Heart left ventricle (tissue), 16 donors: ENCODE results near the gene CYTH1. TPM values are rescaled to one million over a fixed set of nuclear protein-coding genes. Genes with fewer than 3 reads are reported as not detected.

Experiments used
- ATAC-seq, 4 donors: fragments of 200-7000 bp; cut with Tn5 transposase; one replicate each; pipeline ENCODE4 v1.9.1; 2020 to 2022; ENCODE audit warnings: moderate library complexity in 4 of 4, mild to moderate bottlenecking in 3 of 4, moderate number of reproducible peaks in 1 of 4
- DNase-seq, 5 donors: peaks; one replicate each; pipeline ENCODE4 v3.0.0-alpha.2; 2020
- H3K27ac ChIP-seq, 12 donors: fragments of 200-600 bp; sonication (generic) in 4 of 12; one replicate each; pipeline versions ENCODE4 v1.5.0 to v1.8.0; 2016 to 2022; ENCODE audit warnings: mild to moderate bottlenecking in 2 of 12
- H3K27me3 ChIP-seq, 9 donors: fragments of 200-600 bp; sonication (generic) in 2 of 9; one replicate each; pipeline versions ENCODE4 v1.5.1 to v1.8.0; 2016 to 2022; ENCODE audit warnings: mild to moderate bottlenecking in 3 of 9
- H3K36me3 ChIP-seq, 9 donors: fragments of 200-600 bp; sonication (generic) in 2 of 9; one replicate each; pipeline versions ENCODE4 v1.5.0 to v1.8.0; 2018 to 2022; ENCODE audit warnings: mild to moderate bottlenecking in 2 of 9
- H3K4me1 ChIP-seq, 12 donors: fragments of 200-600 bp; sonication (generic) in 4 of 12; one replicate each; pipeline versions ENCODE4 v1.5.0 to v1.8.0; 2016 to 2022; ENCODE audit warnings: mild to moderate bottlenecking in 3 of 12
- H3K4me3 ChIP-seq, 12 donors: fragments of 200-600 bp; sonication (generic) in 4 of 12; one replicate each; pipeline versions ENCODE4 v1.5.0 to v1.8.0; 2017 to 2022; ENCODE audit warnings: mild to moderate bottlenecking in 9 of 12, moderate library complexity in 4 of 12
- H3K9me3 ChIP-seq, 12 donors: fragments of 200-600 bp; sonication (generic) in 4 of 12; one replicate each; pipeline versions ENCODE4 v1.5.0 to v1.8.0; 2016 to 2022; ENCODE audit warnings: mild to moderate bottlenecking in 1 of 12
- CTCF ChIP-seq, 12 donors: fragments of 200-600 bp; sonication (generic) in 4 of 12; IDR thresholded peaks; one replicate each; pipeline versions ENCODE4 v1.5.0 to v1.8.0; 2018 to 2022; ENCODE audit warnings: antibody characterized with exemption in 12 of 12, mild to moderate bottlenecking in 5 of 12
- POLR2A ChIP-seq, 2 donors: fragments of 450-650 bp; IDR thresholded peaks; one replicate each; pipeline ENCODE4 v1.6.1; 2017; ENCODE audit warnings: antibody characterized with exemption in 2 of 2, mild to moderate bottlenecking in 2 of 2, moderate library complexity in 2 of 2
- WGBS, 4 donors: extraction: QIAGEN DNeasy Blood & Tissue Kit in 2 of 4; methylation state at CpG; one replicate each; pipeline versions ENCODE4 v1.1.5 to v1.1.7; 2013 to 2018; 5-methylcytosine and 5-hydroxymethylcytosine counted together
- intact Hi-C, 10 donors: fragments of 100-400 bp; cut with DNase I; formaldehyde crosslinking; loops; one replicate each; pipeline versions ENCODE4 v1.11.1 to v1.14.2; 2022
- polyA plus RNA-seq, 2 donors: library from polyadenylated mRNA; stranded (reverse); fragments of 200-250 nt; gene quantifications; one replicate each; pipeline ENCODE4 v1.2.3, GENCODE V29; 2013
- total RNA-seq, 9 donors: library from RNA; depleted of rRNA in 2 of 9; stranded (reverse); fragments of >200 nt in 2 of 9; fragmentation: NEBNext Ultra II Directional in 3 of 9; extraction: Animal tissue kit (Norgen Biotek cat#: 25700) in 3 of 9; gene quantifications; one replicate each; pipeline versions ENCODE4 v1.1.0 to v1.2.4, GENCODE V29; 2016 to 2023
- donor health status: ischemic (EF 13 %, LVEDD 7.1; RV severe dilation, severe dysfunction).
- donor health status: healthy with polysubstance abuse.
- donor health status: DM: no; HTN: yes; CAD: no.
- donor health status: DM: no; HTN: no; CAD: no.
- donor health status: ischemic (EF 25% LVEDD 6.9; RV normal size, moderate dysfunction).
- donor health status: ischemic (EF 25% LVEDD 5.7; RV mildly dilated, moderate dysfunction).
- donor health status: healthy.
- donor health status: DM: yes; HTN: yes; CAD: no.
- donor health status: ischemic (EF 35%, LVEDD 5.7; RV mildly dilated, moderate dysfunction).
- donor health status: nonischemic (EF 11% LVEDD 7.7; RV severe dilation, severe dysfunction).
- donor health status: DM: yes; HTN: yes; CAD: no.
- donor health status: PGD.
- donor health status: ischemic (EF 29% LVEDD 5.4; RV normal size, mild dysfunction).
- donor health status: nonischemic (EF 23%, LVEDD 6.1; RV moderate dilation, normal function).

Gene CYTH1
- total and polyA plus RNA-seq, 11 donors = 20.0 to 59.1 (median 30.9) TPM

- DNase-seq = peak in 1 of 5 donors; percentile 27
- Histone ChIP-seq H3K36me3 (no peaks in the 10 kb centered on the region), H3K4me3 (no peak overlapping the region), H3K27me3 (peaks cover 0 to under 1% (median 0%) of the 10 kb centered on the region in 9 donors), H3K9me3 (no peaks in the 10 kb centered on the region), H3K4me1 (peaks cover 0 to 41% (median 1%) of the 10 kb centered on the region in 12 donors), H3K27ac (no peak overlapping the region)
- no peak for TF ChIP-seq POLR2A (IDR thresholded peaks at IDR 0.05)
- no peak for TF ChIP-seq CTCF (IDR thresholded peaks at IDR 0.05)
- WGBS, 4 donors = 67 to 84% (median 75%) methylated on average over 4 of the region's 4 CpGs
- ATAC-seq = no peak
- intact Hi-C loops = loop anchor here in 2 of 10 donors (2.0 to 10.0 kb wide), 2 partner anchors 20 to 46 kb away; no protein-coding TSS in a partner anchor
Observed at GRCh38 chr17:78640700-78641099, 141.4 kb downstream of the CYTH1 start.

- DNase-seq = no peak
- no peak for TF ChIP-seq POLR2A (IDR thresholded peaks at IDR 0.05)
- H3K4me1 ChIP-seq = peaks cover 0 to 23% (median 0%) of the 10 kb centered on the region in 12 donors
- WGBS, 4 donors = 91 to 93% (median 92%) methylated on average over 16 of the region's 16 CpGs
- no peaks in the 10 kb centered on the region for H3K9me3 ChIP-seq
- peak overlapping the region in 1 of 12 donors; percentile 40 for H3K27ac ChIP-seq
- no peaks in the 10 kb centered on the region for H3K27me3 ChIP-seq
- ATAC-seq = no peak
- intact Hi-C loops = no loop called here
- no peak overlapping the region for H3K4me3 ChIP-seq
- H3K36me3 ChIP-seq = no peaks in the 10 kb centered on the region
Observed at GRCh38 chr17:78637643-78638420, 144.2 kb downstream of the CYTH1 start.

- H3K4me3 ChIP-seq = no peak overlapping the region
- ATAC-seq = no peak
- peaks cover 0 to 23% (median 0%) of the 10 kb centered on the region in 12 donors for H3K4me1 ChIP-seq
- H3K9me3 ChIP-seq = no peaks in the 10 kb centered on the region
- no peak for TF ChIP-seq POLR2A (IDR thresholded peaks at IDR 0.05)
- TF ChIP-seq CTCF (IDR thresholded peaks at IDR 0.05) = no peak
- H3K27ac ChIP-seq = no peak overlapping the region
- intact Hi-C loops = no loop called here
- no peaks in the 10 kb centered on the region for H3K27me3 ChIP-seq
- DNase-seq = no peak
- 82 to 89% (median 86%) methylated on average over 11 of the region's 11 CpGs for WGBS, 4 donors
- no peaks in the 10 kb centered on the region for H3K36me3 ChIP-seq
Observed at GRCh38 chr17:78637146-78637545, 144.9 kb downstream of the CYTH1 start.

- Histone ChIP-seq H3K27me3 (no peaks in the 10 kb centered on the region), H3K4me3 (no peak overlapping the region), H3K27ac (no peak overlapping the region), H3K36me3 (no peaks in the 10 kb centered on the region), H3K4me1 (peaks cover 0 to 10% (median 0%) of the 10 kb centered on the region in 12 donors), H3K9me3 (no peaks in the 10 kb centered on the region)
- ATAC-seq (no peak), DNase-seq (no peak)
- intact Hi-C loops = no loop called here
- TF ChIP-seq POLR2A (IDR thresholded peaks at IDR 0.05) (no peak), CTCF (IDR thresholded peaks at IDR 0.05) (no peak)
- WGBS, 4 donors = 92 to 95% (median 93%) methylated on average over 4 of the region's 4 CpGs
Observed at GRCh38 chr17:78634154-78634553, 147.9 kb downstream of the CYTH1 start.
